Gastrocnemius medialis (tissue), 4 donors: Measurements from ENCODE around the gene RAB33A.

ENCODE experiments used
- POLR2A ChIP-seq, 2 donors: fragments of 450-650 bp; IDR thresholded peaks; one replicate each; pipeline ENCODE4 v1.6.1; 2017; ENCODE audit warnings: antibody characterized with exemption in 2 of 2, mild to moderate bottlenecking in 2 of 2, moderate library complexity in 2 of 2
- TF ChIP-seq, protein P1 (sequence below), 5 experiments: fragments of 450-650 bp in 3 of 5; fragments of 200-600 bp in 2 of 5; sonication (generic) in 2 of 5; IDR thresholded peaks in 4 of 5; conservative IDR thresholded peaks in 1 of 5; 1 replicate in 4 of 5; 2 replicates in 1 of 5; pipeline ENCODE4 v1.5.1; 2016 to 2019; ENCODE audit warnings: antibody characterized with exemption in 5 of 5, mild to moderate bottlenecking in 3 of 5, moderate library complexity in 3 of 5

GRCh38 chrX:130184168-130184567 is 12.4 kb downstream of the RAB33A start:
- TF ChIP-seq, protein P1, sequence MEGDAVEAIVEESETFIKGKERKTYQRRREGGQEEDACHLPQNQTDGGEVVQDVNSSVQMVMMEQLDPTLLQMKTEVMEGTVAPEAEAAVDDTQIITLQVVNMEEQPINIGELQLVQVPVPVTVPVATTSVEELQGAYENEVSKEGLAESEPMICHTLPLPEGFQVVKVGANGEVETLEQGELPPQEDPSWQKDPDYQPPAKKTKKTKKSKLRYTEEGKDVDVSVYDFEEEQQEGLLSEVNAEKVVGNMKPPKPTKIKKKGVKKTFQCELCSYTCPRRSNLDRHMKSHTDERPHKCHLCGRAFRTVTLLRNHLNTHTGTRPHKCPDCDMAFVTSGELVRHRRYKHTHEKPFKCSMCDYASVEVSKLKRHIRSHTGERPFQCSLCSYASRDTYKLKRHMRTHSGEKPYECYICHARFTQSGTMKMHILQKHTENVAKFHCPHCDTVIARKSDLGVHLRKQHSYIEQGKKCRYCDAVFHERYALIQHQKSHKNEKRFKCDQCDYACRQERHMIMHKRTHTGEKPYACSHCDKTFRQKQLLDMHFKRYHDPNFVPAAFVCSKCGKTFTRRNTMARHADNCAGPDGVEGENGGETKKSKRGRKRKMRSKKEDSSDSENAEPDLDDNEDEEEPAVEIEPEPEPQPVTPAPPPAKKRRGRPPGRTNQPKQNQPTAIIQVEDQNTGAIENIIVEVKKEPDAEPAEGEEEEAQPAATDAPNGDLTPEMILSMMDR (IDR thresholded peaks at IDR 0.05 in 4 of 5, conservative IDR thresholded peaks at IDR 0.05 in 1 of 5): no peak
- no peak for TF ChIP-seq POLR2A (IDR thresholded peaks at IDR 0.05)
